ENCODE data around the gene FITM1.

The FITM1 gene, protein sequence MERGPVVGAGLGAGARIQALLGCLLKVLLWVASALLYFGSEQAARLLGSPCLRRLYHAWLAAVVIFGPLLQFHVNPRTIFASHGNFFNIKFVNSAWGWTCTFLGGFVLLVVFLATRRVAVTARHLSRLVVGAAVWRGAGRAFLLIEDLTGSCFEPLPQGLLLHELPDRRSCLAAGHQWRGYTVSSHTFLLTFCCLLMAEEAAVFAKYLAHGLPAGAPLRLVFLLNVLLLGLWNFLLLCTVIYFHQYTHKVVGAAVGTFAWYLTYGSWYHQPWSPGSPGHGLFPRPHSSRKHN

DNA sequence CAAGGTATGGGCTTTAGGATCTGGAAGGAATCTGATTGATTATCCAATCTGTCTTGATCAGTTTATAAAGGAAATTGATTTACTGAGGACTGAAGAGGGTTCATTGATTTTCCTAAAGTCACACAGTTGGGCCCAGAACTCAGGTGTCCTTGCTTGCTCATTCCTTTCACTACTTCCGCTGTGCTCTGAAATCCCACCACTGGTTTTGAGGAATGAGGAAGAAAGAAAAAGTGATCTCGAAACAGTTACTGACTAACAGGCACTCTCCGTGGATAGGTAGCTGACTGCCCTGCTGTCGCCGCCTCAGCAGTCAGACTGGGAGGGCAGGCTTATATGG, at the start of gene FITM1:
FITM1 (plus strand) TSS at position 280 of the 337 bp plus-strand sequence. CDS start 905 bp downstream, outside the sequence.
- no peak within 1 kb of the TSS for H3K4me3 ChIP-seq (ENCODE audit: control insufficient read depth, low read depth, low read length)
- TF ChIP-seq, protein P1, sequence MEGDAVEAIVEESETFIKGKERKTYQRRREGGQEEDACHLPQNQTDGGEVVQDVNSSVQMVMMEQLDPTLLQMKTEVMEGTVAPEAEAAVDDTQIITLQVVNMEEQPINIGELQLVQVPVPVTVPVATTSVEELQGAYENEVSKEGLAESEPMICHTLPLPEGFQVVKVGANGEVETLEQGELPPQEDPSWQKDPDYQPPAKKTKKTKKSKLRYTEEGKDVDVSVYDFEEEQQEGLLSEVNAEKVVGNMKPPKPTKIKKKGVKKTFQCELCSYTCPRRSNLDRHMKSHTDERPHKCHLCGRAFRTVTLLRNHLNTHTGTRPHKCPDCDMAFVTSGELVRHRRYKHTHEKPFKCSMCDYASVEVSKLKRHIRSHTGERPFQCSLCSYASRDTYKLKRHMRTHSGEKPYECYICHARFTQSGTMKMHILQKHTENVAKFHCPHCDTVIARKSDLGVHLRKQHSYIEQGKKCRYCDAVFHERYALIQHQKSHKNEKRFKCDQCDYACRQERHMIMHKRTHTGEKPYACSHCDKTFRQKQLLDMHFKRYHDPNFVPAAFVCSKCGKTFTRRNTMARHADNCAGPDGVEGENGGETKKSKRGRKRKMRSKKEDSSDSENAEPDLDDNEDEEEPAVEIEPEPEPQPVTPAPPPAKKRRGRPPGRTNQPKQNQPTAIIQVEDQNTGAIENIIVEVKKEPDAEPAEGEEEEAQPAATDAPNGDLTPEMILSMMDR (conservative IDR thresholded peaks at IDR 0.05; ENCODE audit: control insufficient read depth, insufficient read depth, low read depth, low read length) = no peak
- no peak for DNase-seq (ENCODE audit: low read depth)

DNA sequence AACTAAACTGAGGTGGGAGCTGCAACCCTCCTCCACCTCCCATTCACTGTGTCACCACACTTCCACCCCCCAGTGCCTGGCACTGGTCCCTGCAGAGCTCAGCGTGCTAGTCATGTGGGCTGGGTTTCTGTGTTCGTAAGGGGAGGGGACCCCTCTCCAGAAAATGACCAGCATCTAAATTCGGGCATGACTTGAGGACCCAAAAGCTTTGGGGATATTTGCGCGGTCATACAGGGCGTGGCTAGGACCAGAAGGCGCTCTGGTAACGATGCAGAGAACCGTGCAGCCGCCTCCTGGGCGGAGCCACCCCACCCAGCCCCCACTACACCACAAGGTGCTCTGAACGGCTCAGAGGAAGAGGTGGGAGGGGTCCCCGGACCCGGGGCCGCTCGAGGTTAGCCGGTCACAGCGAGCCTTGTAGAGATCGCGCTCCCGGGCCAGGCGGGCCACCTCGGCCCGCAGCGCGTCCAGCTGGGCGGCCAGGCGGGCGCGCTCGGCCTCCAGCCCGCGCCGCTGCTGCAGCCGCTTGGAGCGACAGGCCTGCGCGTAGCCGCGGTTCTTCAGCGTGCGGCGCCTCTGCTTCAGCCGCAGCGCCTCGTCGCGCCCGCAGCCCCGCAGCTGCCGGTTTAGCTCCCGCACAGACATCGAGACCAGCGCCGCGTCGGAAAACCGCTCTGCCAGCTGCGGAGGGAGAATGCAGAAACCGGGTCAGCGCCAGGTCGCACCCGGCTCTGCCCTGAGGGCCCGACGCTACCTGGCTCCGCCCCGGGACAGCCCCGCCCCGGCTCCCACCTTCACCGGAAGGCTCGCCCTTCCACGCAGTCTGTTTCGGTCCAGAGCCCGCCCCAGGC, 49.3 kb upstream of the FITM1 start:
- peak; percentile 11 for DNase-seq (ENCODE audit: low read depth)
- TF ChIP-seq, protein P1 (conservative IDR thresholded peaks at IDR 0.05; ENCODE audit: control insufficient read depth, insufficient read depth, low read depth, low read length) = no peak
- peak overlapping the region; percentile 51 for H3K4me3 ChIP-seq (ENCODE audit: control insufficient read depth, low read depth, low read length)

DNA sequence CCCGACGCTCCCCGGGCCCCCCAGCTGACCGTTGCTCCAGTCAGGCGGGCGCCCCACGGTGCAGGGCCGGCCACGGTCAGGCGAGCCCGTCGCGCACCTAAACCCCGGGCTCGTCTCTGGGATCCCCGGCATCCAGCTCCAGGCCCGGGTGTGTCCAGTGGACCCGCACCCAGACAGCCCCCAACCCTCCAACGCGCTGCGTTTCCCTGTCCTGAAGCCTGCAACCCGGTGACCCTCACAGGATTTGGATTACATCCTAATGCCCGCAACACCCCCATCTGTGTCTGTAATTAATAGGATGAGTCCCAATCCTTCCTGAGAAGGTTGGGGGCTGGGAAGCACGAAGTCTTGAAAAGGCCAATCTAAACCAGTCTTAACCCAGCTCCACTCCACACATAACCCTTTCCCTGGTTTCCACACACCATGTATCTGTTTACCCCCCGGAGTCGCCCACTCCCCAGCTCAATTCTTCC, 48.7 kb upstream of the FITM1 start:
- H3K4me3 ChIP-seq (ENCODE audit: control insufficient read depth, low read depth, low read length) = no peak overlapping the region
- no peak for DNase-seq (ENCODE audit: low read depth)
- TF ChIP-seq, protein P1 (conservative IDR thresholded peaks at IDR 0.05; ENCODE audit: control insufficient read depth, insufficient read depth, low read depth, low read length) = no peak

DNA sequence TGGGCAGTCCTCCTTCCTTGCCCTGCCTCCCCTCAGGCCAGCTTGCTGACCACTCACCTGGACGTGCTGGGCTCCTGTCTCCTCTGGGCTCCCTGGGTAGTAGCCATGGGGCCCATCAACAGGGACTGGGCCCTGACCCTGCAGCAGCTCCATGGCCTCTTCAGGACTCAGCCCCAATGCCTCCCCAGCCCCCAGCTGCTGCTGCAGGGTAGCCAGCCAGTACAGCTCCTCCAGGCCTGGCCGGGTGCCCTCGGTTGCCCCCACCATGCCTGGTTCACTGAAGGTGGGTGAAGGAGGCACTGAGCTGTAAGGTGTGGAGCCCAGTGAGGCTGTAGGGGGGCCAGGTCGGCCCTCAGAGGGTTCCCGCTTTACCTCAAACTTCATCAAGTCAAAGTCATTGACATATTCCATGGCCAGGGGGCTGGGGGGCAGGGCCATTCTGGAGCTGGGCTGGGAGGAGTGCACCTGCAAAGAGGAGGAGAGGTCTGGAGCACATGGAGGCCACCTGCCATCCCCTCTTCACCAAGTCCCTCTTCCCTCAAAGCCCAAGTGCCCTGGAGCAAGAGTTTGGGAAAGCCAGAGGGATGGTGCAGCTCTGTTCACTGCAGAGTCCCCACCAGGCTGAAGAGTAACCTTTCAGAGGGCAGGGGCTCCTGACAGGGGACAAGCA, 47.9 kb upstream of the FITM1 start:
- TF ChIP-seq, protein P1 (conservative IDR thresholded peaks at IDR 0.05; ENCODE audit: control insufficient read depth, insufficient read depth, low read depth, low read length) = no peak
- no peak for DNase-seq (ENCODE audit: low read depth)
- H3K4me3 ChIP-seq (ENCODE audit: control insufficient read depth, low read depth, low read length) = no peak overlapping the region

DNA sequence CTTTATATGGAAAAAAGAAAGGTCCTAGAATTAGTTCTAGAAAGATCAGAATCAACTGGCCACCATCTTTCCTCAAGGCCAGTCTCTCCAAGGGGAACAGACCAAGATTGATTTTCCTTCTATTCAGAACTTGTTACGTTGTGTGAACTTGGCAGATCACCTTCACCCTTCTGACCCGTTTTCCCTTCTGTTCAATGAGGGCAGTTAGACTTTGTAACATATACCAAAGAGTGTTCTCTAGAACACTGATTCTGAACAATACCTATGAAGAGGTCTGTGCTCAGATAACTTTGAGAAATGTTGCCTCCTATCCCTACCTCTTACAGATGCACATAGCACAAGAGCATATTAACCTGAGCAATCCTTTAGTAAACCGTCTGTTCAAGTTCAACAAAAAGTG, 47.0 kb upstream of the FITM1 start:
- no peak overlapping the region for H3K4me3 ChIP-seq (ENCODE audit: control insufficient read depth, low read depth, low read length)
- TF ChIP-seq, protein P1 (conservative IDR thresholded peaks at IDR 0.05; ENCODE audit: control insufficient read depth, insufficient read depth, low read depth, low read length) = no peak
- no peak for DNase-seq (ENCODE audit: low read depth)

DNA sequence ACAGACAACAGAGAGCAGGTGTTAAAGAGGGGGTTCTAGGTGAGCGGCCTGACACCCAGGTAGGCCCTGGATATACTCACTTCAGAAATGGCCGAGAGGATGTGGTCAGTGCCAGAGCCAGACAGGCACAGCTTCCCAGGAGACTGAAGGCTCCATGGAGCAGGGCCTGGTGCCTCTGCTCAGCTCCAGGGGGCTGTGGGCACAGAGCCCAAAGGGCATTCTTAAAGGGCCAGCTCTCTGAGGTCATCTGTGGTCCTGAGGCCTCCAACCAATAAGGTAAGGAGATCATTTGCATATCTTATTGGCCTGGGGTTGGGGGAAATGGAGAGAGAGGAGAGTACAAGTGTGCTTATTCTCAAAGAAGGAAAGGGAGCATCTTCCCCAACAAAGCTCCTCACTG, 46.0 kb upstream of the FITM1 start:
- H3K4me3 ChIP-seq (ENCODE audit: control insufficient read depth, low read depth, low read length) = no peak overlapping the region
- no peak for DNase-seq (ENCODE audit: low read depth)
- TF ChIP-seq, protein P1 (conservative IDR thresholded peaks at IDR 0.05; ENCODE audit: control insufficient read depth, insufficient read depth, low read depth, low read length) = no peak
